Spinal cord (tissue), 10 donors: ENCODE data around the gene RNF6. TPM values are rescaled to one million over a fixed set of nuclear protein-coding genes. Genes with fewer than 3 reads are reported as not detected.

Experiments used
- DNase-seq, 6 donors: peaks; one replicate each; pipeline versions ENCODE4 v3.0.0 to v3.0.0-alpha.2; 2013 to 2015; ENCODE audit warnings: low spot score in 6 of 6, low read depth in 4 of 6
- H3K27ac ChIP-seq: one replicate; pipeline ENCODE4 v1.5.1; 2013; ENCODE audit warnings: low read depth, low read length, control low read depth
- H3K27me3 ChIP-seq: one replicate; pipeline ENCODE4 v1.6.1; 2013; ENCODE audit warnings: low read length; ENCODE audit not compliant: control insufficient read depth, insufficient read depth
- H3K36me3 ChIP-seq: one replicate; pipeline ENCODE4 v1.6.1; 2013; ENCODE audit warnings: low read length; ENCODE audit not compliant: control insufficient read depth, insufficient read depth
- H3K4me1 ChIP-seq: one replicate; pipeline ENCODE4 v1.6.1; 2013; ENCODE audit warnings: low read length; ENCODE audit not compliant: control insufficient read depth, insufficient read depth
- H3K4me3 ChIP-seq: one replicate; pipeline ENCODE4 v1.5.1; 2013; ENCODE audit warnings: low read depth, low read length, control low read depth
- H3K9me3 ChIP-seq: one replicate; pipeline ENCODE4 v1.6.1; 2013; ENCODE audit warnings: low read length; ENCODE audit not compliant: control insufficient read depth, insufficient read depth
- WGBS: methylation state at CpG from one replicate; pipeline ENCODE4 v1.1.5; 2013; ENCODE audit warnings: missing lambda C conversion rate; ENCODE audit not compliant: insufficient coverage; 5-methylcytosine and 5-hydroxymethylcytosine counted together
- long read RNA-seq, 4 donors: transcript quantifications; one replicate each; lab custom pipeline, GENCODE V29; 2026
- polyA plus RNA-seq, 2 donors: library from polyadenylated mRNA; unstranded; fragments of 120-200 nt; gene quantifications; one replicate each; pipeline ENCODE4 v1.2.1, GENCODE V29; 2013; ENCODE audit not compliant: insufficient read length in 2 of 2
- total RNA-seq, 2 donors: library from RNA; depleted of rRNA in 1 of 2; stranded (reverse); fragments of 120-200 nt in 1 of 2; fragments of >200 nt in 1 of 2; gene quantifications; one replicate each; pipeline versions ENCODE4 v1.2.3 to v1.2.4, GENCODE V29; 2013 to 2014
- donor health status: healthy.

RNF6 gene
- total RNA-seq (10 to 100 TPM; 27.0 to 32.1 TPM), polyA plus RNA-seq (10 to 100 TPM; 17.9 to 22.4 TPM)
- long read RNA-seq, donor 1, transcript RNF6-201 (5 exons, 3,282 nt) = major isoform, 5 of 7 reads
- long read RNA-seq, donor 1, partial matches to known transcripts = 0 of 7 reads
- long read RNA-seq, donor 1, other reads (novel, unspliced or antisense) = 0 of 7 reads
- long read RNA-seq, donor 2, partial matches to known transcripts = 0 of 2 reads
- long read RNA-seq, donor 2, other reads (novel, unspliced or antisense) = 0 of 2 reads
- long read RNA-seq, donor 3, partial matches to known transcripts = 0 of 4 reads
- long read RNA-seq, donor 3, other reads (novel, unspliced or antisense) = 0 of 4 reads
- long read RNA-seq, donor 4, partial matches to known transcripts = 0 of 6 reads
- long read RNA-seq, donor 4, other reads (novel, unspliced or antisense) = 0 of 6 reads

DNA sequence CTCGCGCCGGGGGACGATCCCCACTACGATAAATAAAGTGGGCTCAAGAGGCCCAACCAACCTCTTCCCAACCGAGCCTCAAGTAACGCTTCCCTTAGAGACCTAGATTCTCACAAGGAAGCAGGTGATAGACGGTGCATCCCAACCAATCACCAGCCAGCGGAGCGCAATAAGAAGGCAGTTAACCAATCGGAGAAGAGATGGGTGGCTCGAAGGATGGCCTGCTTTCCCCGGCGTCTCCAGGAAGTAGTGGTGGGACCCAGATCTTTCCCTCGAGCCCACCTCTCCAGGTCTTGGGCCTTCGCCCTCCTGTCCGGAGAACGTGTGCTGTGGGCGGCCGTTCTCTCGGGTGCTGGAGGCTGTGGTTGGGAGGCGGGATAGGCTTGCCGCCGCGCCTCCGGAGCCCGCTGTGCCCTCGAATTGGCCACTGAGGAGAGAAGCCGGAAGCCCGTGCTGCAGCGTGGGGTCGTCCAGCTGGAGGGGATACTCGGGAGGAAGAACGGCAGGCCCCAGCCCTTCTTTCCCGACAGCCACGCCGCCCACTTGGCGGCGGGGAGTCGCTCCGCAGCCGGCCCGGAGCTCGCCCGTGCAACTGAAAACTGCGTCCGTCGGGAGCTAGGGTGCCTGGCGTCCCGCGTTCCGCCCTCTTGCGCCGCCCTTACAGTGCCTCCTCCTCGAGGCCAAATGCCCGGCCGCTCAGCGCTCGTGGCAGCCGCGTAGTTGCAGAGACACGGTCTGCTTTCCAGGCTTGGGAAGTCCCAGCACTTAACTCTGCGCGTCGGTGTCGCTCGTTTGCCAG, at the start of gene RNF6:
TSS of gene RNF6 (minus strand) at position 594 of the 799 bp plus-strand sequence. CDS start 2,665 bp downstream, outside the sequence.
- Histone ChIP-seq H3K9me3 (no peaks in the 10 kb centered on the region), H3K36me3 (peaks cover 4% of the 10 kb centered on the region), H3K4me1 (peaks cover 3% of the 10 kb centered on the region), H3K27me3 (no peaks in the 10 kb centered on the region), H3K4me3 (peak within 1 kb of the TSS; percentile 85), H3K27ac (peak within 1 kb of the TSS; percentile 96)
- 0% methylated on average over 65 of the region's 67 CpGs for WGBS
- peak; percentile 92 to 99 (median 94) for DNase-seq

DNA sequence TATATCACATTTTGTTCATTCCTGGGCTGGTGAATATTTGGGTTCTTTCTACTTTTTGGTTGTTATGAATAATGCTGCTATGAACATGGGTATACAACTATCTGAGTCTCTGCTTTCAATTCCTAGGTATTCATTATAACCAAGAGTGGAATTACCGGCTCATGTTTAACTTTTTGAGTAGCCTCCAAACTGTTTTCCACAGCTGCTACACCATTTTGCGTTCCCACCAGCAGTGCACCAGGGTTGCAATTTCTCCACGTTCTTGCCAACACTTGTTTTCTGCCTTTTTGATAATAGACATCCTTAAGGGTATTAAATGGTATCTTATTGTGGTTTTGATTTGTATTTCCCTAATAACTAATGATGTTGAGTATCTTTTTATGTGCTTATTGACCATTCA, 48.6 kb upstream of the RNF6 start:
- no peak for DNase-seq
- Histone ChIP-seq H3K4me1 (no peaks in the 10 kb centered on the region), H3K4me3 (no peak overlapping the region), H3K27me3 (no peaks in the 10 kb centered on the region), H3K9me3 (no peaks in the 10 kb centered on the region), H3K27ac (no peak overlapping the region), H3K36me3 (no peaks in the 10 kb centered on the region)
- WGBS = 78% methylated on average over 1 of the region's 3 CpGs

DNA sequence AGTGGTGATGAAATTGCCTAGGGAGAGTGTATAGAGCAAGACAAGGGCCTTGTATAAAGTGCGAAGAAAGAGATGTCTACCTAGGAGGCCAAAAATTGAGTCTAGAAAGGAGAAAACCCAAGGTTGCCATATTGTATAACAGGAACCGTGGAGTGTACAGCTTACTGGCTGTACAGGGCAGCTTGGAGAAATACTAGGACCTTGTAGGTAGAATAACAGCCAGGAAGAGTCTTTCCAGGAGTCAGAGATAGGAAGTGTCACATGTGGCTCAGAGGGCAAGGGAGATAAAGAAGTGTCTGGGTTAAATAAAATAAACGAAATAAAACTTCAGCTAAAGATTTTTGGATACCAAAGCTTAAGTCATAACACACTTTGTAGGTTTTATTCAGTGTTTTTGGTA, 44.2 kb upstream of the RNF6 start:
- Histone ChIP-seq H3K9me3 (no peaks in the 10 kb centered on the region), H3K4me3 (no peak overlapping the region), H3K36me3 (no peaks in the 10 kb centered on the region), H3K4me1 (no peaks in the 10 kb centered on the region), H3K27me3 (no peaks in the 10 kb centered on the region), H3K27ac (no peak overlapping the region)
- WGBS = 92% methylated on average over 2 of the region's 3 CpGs
- no peak for DNase-seq

DNA sequence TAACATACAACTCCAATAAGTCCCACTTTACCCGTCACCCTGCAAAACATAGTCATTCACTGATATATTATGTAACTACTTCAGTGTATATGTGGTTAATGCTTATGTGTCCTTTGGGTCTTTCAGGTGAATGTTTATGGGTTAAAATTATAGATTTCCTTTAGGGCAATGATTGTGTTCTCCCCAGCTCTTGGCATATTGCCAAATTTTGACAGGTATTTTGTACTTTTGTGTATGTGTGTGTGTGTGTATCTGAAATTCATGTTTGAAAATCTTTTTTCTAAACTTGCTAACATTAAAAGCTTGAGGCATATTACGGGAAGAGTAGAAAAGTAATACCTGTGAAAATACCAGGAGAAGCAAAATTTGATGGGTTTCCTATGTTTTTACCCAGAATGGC, 40.0 kb upstream of the RNF6 start:
- Histone ChIP-seq H3K4me3 (no peak overlapping the region), H3K27ac (no peak overlapping the region), H3K9me3 (no peaks in the 10 kb centered on the region), H3K4me1 (no peaks in the 10 kb centered on the region), H3K27me3 (no peaks in the 10 kb centered on the region), H3K36me3 (no peaks in the 10 kb centered on the region)
- WGBS = no CpG with 5 or more reads among the region's 2 CpGs
- no peak for DNase-seq

DNA sequence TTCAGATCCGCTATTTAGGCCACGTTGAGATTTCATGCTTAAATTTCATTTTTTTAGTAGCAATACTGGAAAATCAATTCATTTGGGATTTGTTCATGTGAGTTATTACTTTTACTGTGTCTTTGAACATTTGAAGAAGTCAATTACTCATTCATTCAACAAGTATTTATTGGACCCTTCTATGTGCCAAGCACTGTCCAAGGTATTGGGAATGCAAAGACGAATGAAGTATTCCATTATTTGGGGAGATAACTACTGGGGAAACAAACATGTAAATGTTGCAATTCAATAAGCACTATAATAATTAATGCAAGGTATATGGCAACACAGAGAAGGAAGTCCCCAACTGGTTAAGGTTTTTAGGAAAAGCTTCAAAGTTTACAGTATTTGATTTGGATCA, 37.5 kb upstream of the RNF6 start:
- Histone ChIP-seq H3K4me1 (no peaks in the 10 kb centered on the region), H3K27ac (no peak overlapping the region), H3K9me3 (no peaks in the 10 kb centered on the region), H3K27me3 (no peaks in the 10 kb centered on the region), H3K4me3 (no peak overlapping the region), H3K36me3 (no peaks in the 10 kb centered on the region)
- no peak for DNase-seq
- no CpG with 5 or more reads among the region's 3 CpGs for WGBS

DNA sequence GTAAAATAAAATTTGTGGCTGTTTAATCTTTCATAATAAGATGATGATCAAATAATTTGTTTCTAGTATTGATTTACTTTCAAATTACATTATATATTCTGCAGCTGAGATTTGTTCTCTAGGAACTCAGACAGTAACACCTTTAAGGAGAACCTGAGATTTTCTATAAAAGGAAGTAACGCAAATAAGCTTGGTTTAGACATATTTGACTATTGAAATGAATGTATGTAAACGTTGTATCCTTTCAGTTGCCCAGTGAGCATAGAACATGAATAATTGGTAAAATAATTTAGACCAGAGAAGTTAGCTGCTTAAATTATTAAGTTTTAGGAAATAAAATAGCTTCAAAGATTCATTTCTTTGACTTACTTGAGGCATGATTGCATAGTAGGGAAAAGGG, 34.9 kb upstream of the RNF6 start:
- no peak for DNase-seq
- H3K9me3 ChIP-seq = no peaks in the 10 kb centered on the region
- H3K27me3 ChIP-seq = no peaks in the 10 kb centered on the region
- no peaks in the 10 kb centered on the region for H3K36me3 ChIP-seq
- H3K4me3 ChIP-seq = peak overlapping the region; percentile 64
- no peak overlapping the region for H3K27ac ChIP-seq
- WGBS = 80% methylated on average over 1 of the region's 2 CpGs
- no peaks in the 10 kb centered on the region for H3K4me1 ChIP-seq

DNA sequence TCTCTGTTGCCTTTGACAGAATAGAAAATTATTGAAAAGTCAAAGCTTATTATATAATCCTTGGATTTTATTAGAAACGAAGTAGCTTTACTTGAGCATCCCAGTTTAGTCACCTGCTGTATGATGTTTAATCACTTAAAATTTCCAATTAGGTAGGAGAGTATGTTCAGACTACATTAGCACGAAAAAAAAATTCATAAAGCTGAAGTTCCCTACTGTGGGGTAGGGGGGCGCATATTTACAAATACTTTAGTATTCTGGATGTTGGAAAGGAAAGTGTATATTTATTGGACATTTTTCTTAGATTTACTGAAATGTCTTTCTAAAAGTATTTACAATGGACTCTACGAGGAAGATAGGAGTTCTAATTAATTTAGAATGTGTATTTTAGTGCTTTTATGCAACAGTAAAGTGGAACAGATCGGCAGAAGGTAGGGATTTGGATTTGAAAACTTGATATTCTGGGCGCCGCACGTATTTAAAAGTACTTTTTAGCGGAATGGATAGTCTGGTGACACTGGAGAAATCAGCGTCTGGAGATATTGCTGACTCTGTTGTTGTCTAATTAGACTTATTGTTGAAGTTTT, 33.7 kb upstream of the RNF6 start:
- Histone ChIP-seq H3K27ac (no peak overlapping the region), H3K9me3 (no peaks in the 10 kb centered on the region), H3K36me3 (no peaks in the 10 kb centered on the region), H3K4me1 (no peaks in the 10 kb centered on the region), H3K4me3 (peak overlapping the region; percentile 64), H3K27me3 (no peaks in the 10 kb centered on the region)
- DNase-seq = peak in 2 of 6 donors; percentile 25 to 69
- WGBS = 29% methylated on average over 5 of the region's 10 CpGs

DNA sequence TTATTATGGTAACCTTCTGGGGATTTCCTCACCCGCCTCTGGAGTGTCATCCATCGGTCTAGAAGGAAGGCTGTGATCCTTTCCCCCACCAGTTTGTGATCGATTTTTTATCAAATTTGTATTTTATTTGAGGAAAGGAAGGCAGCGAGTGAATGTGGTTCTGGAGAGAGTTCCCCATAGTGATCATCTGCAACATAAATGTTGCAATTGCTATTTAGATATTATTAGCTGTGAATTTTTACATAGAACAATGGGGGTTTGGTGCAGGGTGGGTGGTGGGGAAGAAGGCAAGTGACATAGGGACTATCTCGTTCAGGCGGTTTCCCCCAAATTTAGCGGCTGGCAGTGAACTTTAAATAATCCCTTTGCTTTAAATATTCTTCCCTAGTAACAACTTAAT, 33.0 kb upstream of the RNF6 start:
- DNase-seq = peak in 2 of 6 donors; percentile 1 to 53
- peak overlapping the region; percentile 33 for H3K27ac ChIP-seq
- H3K4me1 ChIP-seq = no peaks in the 10 kb centered on the region
- no peaks in the 10 kb centered on the region for H3K27me3 ChIP-seq
- peak overlapping the region; percentile 64 for H3K4me3 ChIP-seq
- no peaks in the 10 kb centered on the region for H3K36me3 ChIP-seq
- 0% methylated on average over 2 of the region's 7 CpGs for WGBS
- H3K9me3 ChIP-seq = no peaks in the 10 kb centered on the region

DNA sequence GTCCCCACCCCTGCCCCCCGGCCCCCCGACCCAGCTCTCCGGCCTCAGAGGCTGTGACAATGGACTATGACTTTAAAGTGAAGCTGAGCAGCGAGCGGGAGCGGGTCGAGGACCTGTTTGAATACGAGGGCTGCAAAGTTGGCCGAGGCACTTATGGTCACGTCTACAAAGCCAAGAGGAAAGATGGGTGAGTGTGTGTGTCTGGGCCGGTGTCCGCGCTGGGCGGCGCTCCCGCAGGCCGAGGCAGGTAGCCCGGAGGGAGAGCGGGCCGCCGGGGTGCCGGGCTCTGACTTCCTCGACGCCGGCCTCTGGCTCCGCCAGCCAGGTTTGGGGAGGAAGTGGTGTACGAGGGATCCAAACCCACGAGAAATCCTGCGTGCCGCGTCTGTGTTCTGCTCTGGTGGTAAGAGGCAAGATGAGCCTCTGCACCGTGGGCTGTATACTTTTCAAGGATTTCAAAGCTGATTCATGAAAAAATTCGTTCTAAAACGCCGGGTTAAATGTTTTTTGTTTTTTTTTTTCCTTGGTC, 32.5 kb upstream of the RNF6 start:
- peak overlapping the region; percentile 64 for H3K4me3 ChIP-seq
- no peaks in the 10 kb centered on the region for H3K27me3 ChIP-seq
- H3K4me1 ChIP-seq = no peaks in the 10 kb centered on the region
- 0% methylated on average over 32 of the region's 35 CpGs for WGBS
- H3K36me3 ChIP-seq = no peaks in the 10 kb centered on the region
- DNase-seq = peak in 4 of 6 donors; percentile 20 to 70 (median 52)
- H3K9me3 ChIP-seq = no peaks in the 10 kb centered on the region
- H3K27ac ChIP-seq = peak overlapping the region; percentile 33
